ENCODE data around the gene TBL1XR1.

TBL1XR1 gene

GRCh38 chr3:177137774-177138705 is 59.2 kb downstream of the TBL1XR1 start:
- DNase-seq: no peak

- no peak for DNase-seq
These were observed 60.5 kb downstream of the TBL1XR1 start for GRCh38 chr3:177136741-177137140.

GRCh38 chr3:177135841-177136492 is 61.3 kb downstream of the TBL1XR1 start:
- no peak for DNase-seq

GRCh38 chr3:177134816-177135210 is 62.5 kb downstream of the TBL1XR1 start:
- DNase-seq: no peak

GRCh38 chr3:177133860-177134815 is 63.1 kb downstream of the TBL1XR1 start:
- DNase-seq: no peak

GRCh38 chr3:177131927-177132636 is 65.2 kb downstream of the TBL1XR1 start:
- no peak for DNase-seq

GRCh38 chr3:177127008-177127407 is 70.3 kb downstream of the TBL1XR1 start:
- no peak for DNase-seq

- no peak for DNase-seq
These were observed 71.1 kb downstream of the TBL1XR1 start for GRCh38 chr3:177126015-177126773.

GRCh38 chr3:177124882-177125281 is 72.4 kb downstream of the TBL1XR1 start:
- no peak for DNase-seq

GRCh38 chr3:177123822-177124221 is 73.5 kb downstream of the TBL1XR1 start:
- DNase-seq: no peak

- DNase-seq: no peak
These were observed 75.0 kb downstream of the TBL1XR1 start for GRCh38 chr3:177122183-177122856.

GRCh38 chr3:177119829-177120228 is 77.5 kb downstream of the TBL1XR1 start:
- no peak for DNase-seq

- DNase-seq: no peak
These were observed 83.0 kb downstream of the TBL1XR1 start for GRCh38 chr3:177114253-177114652.

GRCh38 chr3:177111541-177111949 is 85.7 kb downstream of the TBL1XR1 start:
- no peak for DNase-seq

GRCh38 chr3:177110895-177111294 is 86.4 kb downstream of the TBL1XR1 start:
- no peak for DNase-seq

GRCh38 chr3:177110386-177110785 is 86.9 kb downstream of the TBL1XR1 start:
- no peak for DNase-seq

- DNase-seq: no peak
These were observed 87.5 kb downstream of the TBL1XR1 start for GRCh38 chr3:177109688-177110330.

- DNase-seq: no peak
These were observed 88.6 kb downstream of the TBL1XR1 start for GRCh38 chr3:177108648-177109047.

- DNase-seq: no peak
These were observed 89.6 kb downstream of the TBL1XR1 start for GRCh38 chr3:177107461-177108239.

- DNase-seq: no peak
These were observed 90.7 kb downstream of the TBL1XR1 start for GRCh38 chr3:177106594-177106993.

All from right forelimb (tissue), 1 donor.